Measurements from ENCODE around the gene BCL2L1.

BCL2L1 gene

GRCh38 chr20:31721408-31722256 is 1.0 kb downstream of the BCL2L1 start:
- TF ChIP-seq POLR2A (IDR thresholded peaks at IDR 0.05; ENCODE audit: low read depth, low read length) (no peak), POLR2AphosphoS5 (IDR thresholded peaks at IDR 0.05; ENCODE audit: low read depth, low read length) (no peak), TAF1 (IDR thresholded peaks at IDR 0.05; ENCODE audit: borderline replicate concordance, low read depth, low read length) (no peak)
- FAIRE-seq, result no peak

GRCh38 chr20:31720486-31721407 is 1.9 kb downstream of the BCL2L1 start:
- DNase-seq (ENCODE audit: insufficient read length), result no peak
- TF ChIP-seq POLR2A (IDR thresholded peaks at IDR 0.05; ENCODE audit: low read depth, low read length) (no peak), POLR2AphosphoS5 (IDR thresholded peaks at IDR 0.05; ENCODE audit: low read depth, low read length) (0 out of 2 replicates have a peak, but pooled peaks have one; percentile 26), TAF1 (IDR thresholded peaks at IDR 0.05; ENCODE audit: borderline replicate concordance, low read depth, low read length) (no peak)
- no peak for FAIRE-seq

More at GRCh38 chr20:31721408-31722256, 1.0 kb downstream of the BCL2L1 start:
- no peak for DNase-seq (ENCODE audit: insufficient read length)

- TF ChIP-seq TAF1 (IDR thresholded peaks at IDR 0.05; ENCODE audit: borderline replicate concordance, low read depth, low read length) (no peak), POLR2A (IDR thresholded peaks at IDR 0.05; ENCODE audit: low read depth, low read length) (no peak), POLR2AphosphoS5 (IDR thresholded peaks at IDR 0.05; ENCODE audit: low read depth, low read length) (no peak)
- FAIRE-seq (no peak), DNase-seq (ENCODE audit: insufficient read length) (no peak)
Measured at GRCh38 chr20:31719644-31720485, 2.8 kb downstream of the BCL2L1 start.

- no peak for FAIRE-seq
- TF ChIP-seq POLR2A (IDR thresholded peaks at IDR 0.05; ENCODE audit: low read depth, low read length), result no peak
- no peak for TF ChIP-seq TAF1 (IDR thresholded peaks at IDR 0.05; ENCODE audit: borderline replicate concordance, low read depth, low read length)
- TF ChIP-seq POLR2AphosphoS5 (IDR thresholded peaks at IDR 0.05; ENCODE audit: low read depth, low read length), result no peak
- no peak for DNase-seq (ENCODE audit: insufficient read length)
Measured at GRCh38 chr20:31718952-31719643, 3.6 kb downstream of the BCL2L1 start.

- no peak for FAIRE-seq
- TF ChIP-seq POLR2A (IDR thresholded peaks at IDR 0.05; ENCODE audit: low read depth, low read length) (peak; percentile 34; the same call in 1 of the 2 replicates), TAF1 (IDR thresholded peaks at IDR 0.05; ENCODE audit: borderline replicate concordance, low read depth, low read length) (no peak), POLR2AphosphoS5 (IDR thresholded peaks at IDR 0.05; ENCODE audit: low read depth, low read length) (no peak)
- peak; percentile 39 for DNase-seq (ENCODE audit: insufficient read length)
Measured at GRCh38 chr20:31717478-31718201, 5.0 kb downstream of the BCL2L1 start.

- DNase-seq (ENCODE audit: insufficient read length), result no peak
- FAIRE-seq, result no peak
Measured at GRCh38 chr20:31716818-31717477, 5.7 kb downstream of the BCL2L1 start.

GRCh38 chr20:31716351-31716750 is 6.3 kb downstream of the BCL2L1 start:
- no peak for TF ChIP-seq POLR2AphosphoS5 (IDR thresholded peaks at IDR 0.05; ENCODE audit: low read depth, low read length)
- TF ChIP-seq POLR2A (IDR thresholded peaks at IDR 0.05; ENCODE audit: low read depth, low read length), result no peak
- no peak for TF ChIP-seq TAF1 (IDR thresholded peaks at IDR 0.05; ENCODE audit: borderline replicate concordance, low read depth, low read length)
- no peak for DNase-seq (ENCODE audit: insufficient read length)
- FAIRE-seq, result no peak

More at GRCh38 chr20:31716818-31717477, 5.7 kb downstream of the BCL2L1 start:
- no peak for TF ChIP-seq POLR2AphosphoS5 (IDR thresholded peaks at IDR 0.05; ENCODE audit: low read depth, low read length)
- no peak for TF ChIP-seq POLR2A (IDR thresholded peaks at IDR 0.05; ENCODE audit: low read depth, low read length)
- no peak for TF ChIP-seq TAF1 (IDR thresholded peaks at IDR 0.05; ENCODE audit: borderline replicate concordance, low read depth, low read length)

- TF ChIP-seq POLR2A (IDR thresholded peaks at IDR 0.05; ENCODE audit: low read depth, low read length), result no peak
- DNase-seq (ENCODE audit: insufficient read length) (no peak), FAIRE-seq (no peak)
Measured at GRCh38 chr20:31715766-31716165, 6.9 kb downstream of the BCL2L1 start.

All from GM12892 (cell line).